ENCODE results near the gene SNTB2.

DNA sequence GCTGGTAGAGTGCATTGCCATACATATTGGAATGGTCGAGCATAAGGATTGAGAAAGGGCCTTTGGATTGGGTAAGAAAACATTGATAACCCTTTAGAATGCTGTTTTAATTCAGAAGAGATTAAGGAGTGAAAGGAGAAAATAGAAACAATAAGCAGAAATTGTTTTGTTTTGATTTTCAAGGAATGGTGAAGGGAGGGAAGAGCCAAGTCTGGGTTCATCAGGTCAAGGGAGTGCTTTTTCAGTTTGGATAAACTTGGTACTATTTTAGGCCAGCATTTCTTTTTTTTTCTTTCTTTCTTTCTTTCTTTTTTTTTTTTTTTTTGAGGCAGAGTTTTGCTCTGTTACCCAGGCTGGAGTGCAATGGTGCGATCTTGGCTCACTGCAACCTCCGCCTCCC, 50.3 kb downstream of the SNTB2 start:
- no peak for TF ChIP-seq POLR2A (IDR thresholded peaks at IDR 0.05)
- TF ChIP-seq, protein P1, sequence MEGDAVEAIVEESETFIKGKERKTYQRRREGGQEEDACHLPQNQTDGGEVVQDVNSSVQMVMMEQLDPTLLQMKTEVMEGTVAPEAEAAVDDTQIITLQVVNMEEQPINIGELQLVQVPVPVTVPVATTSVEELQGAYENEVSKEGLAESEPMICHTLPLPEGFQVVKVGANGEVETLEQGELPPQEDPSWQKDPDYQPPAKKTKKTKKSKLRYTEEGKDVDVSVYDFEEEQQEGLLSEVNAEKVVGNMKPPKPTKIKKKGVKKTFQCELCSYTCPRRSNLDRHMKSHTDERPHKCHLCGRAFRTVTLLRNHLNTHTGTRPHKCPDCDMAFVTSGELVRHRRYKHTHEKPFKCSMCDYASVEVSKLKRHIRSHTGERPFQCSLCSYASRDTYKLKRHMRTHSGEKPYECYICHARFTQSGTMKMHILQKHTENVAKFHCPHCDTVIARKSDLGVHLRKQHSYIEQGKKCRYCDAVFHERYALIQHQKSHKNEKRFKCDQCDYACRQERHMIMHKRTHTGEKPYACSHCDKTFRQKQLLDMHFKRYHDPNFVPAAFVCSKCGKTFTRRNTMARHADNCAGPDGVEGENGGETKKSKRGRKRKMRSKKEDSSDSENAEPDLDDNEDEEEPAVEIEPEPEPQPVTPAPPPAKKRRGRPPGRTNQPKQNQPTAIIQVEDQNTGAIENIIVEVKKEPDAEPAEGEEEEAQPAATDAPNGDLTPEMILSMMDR (IDR thresholded peaks at IDR 0.05 in 8 of 11, conservative IDR thresholded peaks at IDR 0.05 in 3 of 11): no peak
